Uterus (tissue), 4 donors: ENCODE data around the gene FDXR. TPM values are rescaled to one million over a fixed set of nuclear protein-coding genes. Genes with fewer than 3 reads are reported as not detected.

Experiments used
- DNase-seq, 2 donors: peaks; one replicate each; pipeline ENCODE4 v3.0.0-alpha.2; 2019 to 2020
- H3K27ac ChIP-seq, 2 donors: fragments of 200-600 bp; sonication (generic); 1 replicate in 1 of 2; 2 replicates in 1 of 2; pipeline ENCODE4 v1.5.1; 2016 to 2018
- H3K27me3 ChIP-seq, 2 donors: fragments of 200-600 bp; sonication (generic); one replicate each; pipeline ENCODE4 v1.5.1; 2018 to 2019; ENCODE audit warnings: control low read depth in 1 of 2
- H3K36me3 ChIP-seq, 2 donors: fragments of 200-600 bp; sonication (generic); one replicate each; pipeline ENCODE4 v1.5.1; 2019; ENCODE audit warnings: control low read depth in 1 of 2
- H3K4me1 ChIP-seq, 2 donors: fragments of 200-600 bp; sonication (generic); one replicate each; pipeline ENCODE4 v1.5.1; 2018 to 2019; ENCODE audit warnings: control low read depth in 1 of 2
- H3K4me3 ChIP-seq, 2 donors: fragments of 200-600 bp; sonication (generic); 1 replicate in 1 of 2; 2 replicates in 1 of 2; pipeline ENCODE4 v1.5.1; 2018 to 2019; ENCODE audit warnings: mild to moderate bottlenecking in 1 of 2
- H3K9me3 ChIP-seq, 2 donors: fragments of 200-600 bp; sonication (generic); one replicate each; pipeline ENCODE4 v1.5.1; 2019; ENCODE audit warnings: control low read depth in 1 of 2
- CTCF ChIP-seq, 4 experiments: fragments of 200-600 bp in 2 of 4; fragments of 450-650 bp in 2 of 4; sonication (generic) in 2 of 4; IDR thresholded peaks; one replicate each; pipeline ENCODE4 v1.5.1; 2016 to 2019; ENCODE audit warnings: antibody characterized with exemption in 4 of 4, mild to moderate bottlenecking in 2 of 4, moderate library complexity in 1 of 4
- POLR2A ChIP-seq, 2 donors: fragments of 450-650 bp; IDR thresholded peaks; one replicate each; pipeline ENCODE4 v1.6.1; 2016; ENCODE audit warnings: antibody characterized with exemption in 2 of 2, mild to moderate bottlenecking in 1 of 2, moderate library complexity in 1 of 2
- intact Hi-C: fragments of 100-400 bp; cut with DNase I; formaldehyde crosslinking; loops from one replicate; pipeline ENCODE4 v1.15.1; 2023; ENCODE audit warnings: low total_unique reads
- total RNA-seq, 4 donors: library from RNA; depleted of rRNA in 3 of 4; stranded (reverse); fragments of >200 nt in 3 of 4; gene quantifications; one replicate each; pipeline versions ENCODE4 v1.1.0 to v1.2.4, GENCODE V29; 2014 to 2023
- donor health status: DM: yes; HTN: yes; CAD: no.

The FDXR gene
- total RNA-seq, 4 donors from 2014 or later = 5.1 to 13.4 (median 7.2) TPM; not detected in 1

- Histone ChIP-seq H3K4me1 (peaks cover 0 to 4% of the 10 kb centered on the region in 2 donors), H3K27ac (no peak overlapping the region), H3K36me3 (no peaks in the 10 kb centered on the region), H3K9me3 (no peaks in the 10 kb centered on the region), H3K27me3 (peaks cover 4 to 9% of the 10 kb centered on the region in 2 donors), H3K4me3 (no peak overlapping the region)
- TF ChIP-seq POLR2A (IDR thresholded peaks at IDR 0.05) (no peak), CTCF (IDR thresholded peaks at IDR 0.05) (no peak)
- intact Hi-C loops = no loop called here
- DNase-seq = no peak
These were observed 15.7 kb upstream of the FDXR start for GRCh38 chr17:74888469-74888868.

- no peak for DNase-seq
- Histone ChIP-seq H3K27ac (no peak overlapping the region), H3K27me3 (no peaks in the 10 kb centered on the region), H3K9me3 (no peaks in the 10 kb centered on the region), H3K4me1 (no peaks in the 10 kb centered on the region), H3K4me3 (no peak overlapping the region), H3K36me3 (no peaks in the 10 kb centered on the region)
- intact Hi-C loops = no loop called here
- TF ChIP-seq CTCF (IDR thresholded peaks at IDR 0.05) (no peak), POLR2A (IDR thresholded peaks at IDR 0.05) (no peak)
These were observed 10.5 kb upstream of the FDXR start for GRCh38 chr17:74883241-74883745.

GRCh38 chr17:74882517-74883240 lies 9.9 kb upstream of the FDXR start:
- Histone ChIP-seq H3K9me3 (no peaks in the 10 kb centered on the region), H3K4me1 (no peaks in the 10 kb centered on the region), H3K27ac (no peak overlapping the region), H3K36me3 (no peaks in the 10 kb centered on the region), H3K27me3 (no peaks in the 10 kb centered on the region), H3K4me3 (no peak overlapping the region)
- TF ChIP-seq POLR2A (IDR thresholded peaks at IDR 0.05) (no peak), CTCF (IDR thresholded peaks at IDR 0.05) (no peak)
- intact Hi-C loops = no loop called here
- no peak for DNase-seq

- Histone ChIP-seq H3K36me3 (no peaks in the 10 kb centered on the region), H3K27me3 (no peaks in the 10 kb centered on the region), H3K27ac (no peak overlapping the region), H3K4me3 (no peak overlapping the region), H3K9me3 (no peaks in the 10 kb centered on the region), H3K4me1 (no peaks in the 10 kb centered on the region)
- TF ChIP-seq POLR2A (IDR thresholded peaks at IDR 0.05) (no peak), CTCF (IDR thresholded peaks at IDR 0.05) (no peak)
- DNase-seq = no peak
- intact Hi-C loops = no loop called here
These were observed 8.3 kb upstream of the FDXR start for GRCh38 chr17:74881073-74881472.

GRCh38 chr17:74879308-74879707 lies 6.5 kb upstream of the FDXR start:
- no peaks in the 10 kb centered on the region for H3K27me3 ChIP-seq
- no peaks in the 10 kb centered on the region for H3K9me3 ChIP-seq
- no peaks in the 10 kb centered on the region for H3K36me3 ChIP-seq
- H3K4me3 ChIP-seq = no peak overlapping the region
- H3K27ac ChIP-seq = no peak overlapping the region
- intact Hi-C loops = no loop called here
- H3K4me1 ChIP-seq = no peaks in the 10 kb centered on the region
- no peak for TF ChIP-seq POLR2A (IDR thresholded peaks at IDR 0.05)
- TF ChIP-seq CTCF (IDR thresholded peaks at IDR 0.05) = no peak
- no peak for DNase-seq
